NCI-H1092 (cell line): ENCODE data around the gene UIMC1.
A peak's percentile ranks its signal among the peaks of the same experiment; 100 is the strongest.

Source experiments
- DNase-seq: peaks from one replicate; lab custom pipeline; 2025; lab: John Stamatoyannopoulos, UW

Gene UIMC1

GRCh38 chr5:176870110-176870591 lies 136.4 kb downstream of the UIMC1 start:
- no peak for DNase-seq

- DNase-seq = no peak
Observed at GRCh38 chr5:176869501-176870109, 137.0 kb downstream of the UIMC1 start.

GRCh38 chr5:176868731-176869130 lies 137.8 kb downstream of the UIMC1 start:
- no peak for DNase-seq

- DNase-seq = no peak
Observed at GRCh38 chr5:176868126-176868525, 138.5 kb downstream of the UIMC1 start.

DNA sequence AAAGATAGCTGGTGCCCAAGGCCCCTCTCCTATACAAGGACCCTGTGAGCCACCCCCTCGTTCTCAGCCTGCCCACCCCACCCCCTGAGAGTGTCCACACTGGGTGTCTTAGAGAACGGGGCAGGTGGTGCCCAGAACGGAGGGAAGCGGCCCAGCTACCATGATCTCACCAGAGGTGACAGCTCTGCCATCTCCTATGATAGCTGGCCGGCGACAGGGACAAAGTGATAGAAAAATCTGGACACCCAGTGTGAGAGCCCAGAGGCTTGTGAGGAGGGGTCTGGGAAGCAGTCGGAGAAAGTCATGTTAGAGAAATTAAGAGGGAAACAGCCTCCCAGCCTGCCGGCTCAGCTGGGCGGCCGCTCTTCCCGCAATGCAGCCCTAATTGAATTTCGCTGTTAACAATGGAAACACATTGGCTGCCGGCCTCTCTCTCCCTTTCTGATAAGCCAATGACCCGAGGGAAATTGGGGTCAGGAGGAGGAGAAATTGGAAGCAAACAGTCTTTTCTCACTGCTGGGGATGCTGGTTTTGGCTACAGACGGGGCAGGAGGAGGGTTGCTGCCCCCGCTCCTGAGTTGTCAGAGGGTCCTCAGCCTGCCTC lies 139.8 kb downstream of the UIMC1 start:
- peak; percentile 27 for DNase-seq

DNA sequence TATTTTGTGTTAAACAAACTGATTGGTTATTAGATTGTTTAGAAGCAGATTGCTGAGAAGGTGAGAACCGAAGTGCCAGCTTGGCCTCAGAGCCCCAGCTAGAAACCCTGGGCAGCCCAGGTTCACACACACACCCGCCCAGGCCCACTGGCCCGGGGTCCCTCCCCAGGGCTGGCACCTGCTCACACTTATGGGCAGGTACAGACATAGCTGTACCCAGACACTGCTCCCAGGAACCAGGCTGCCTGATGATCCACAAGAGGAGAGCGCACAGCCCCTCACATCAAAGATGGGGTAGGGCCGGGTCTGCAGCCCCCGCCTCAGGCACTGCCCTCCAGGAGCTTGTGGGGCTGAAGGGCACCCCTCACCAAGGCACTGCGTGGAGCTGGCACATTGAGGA lies 140.6 kb downstream of the UIMC1 start:
- no peak for DNase-seq

GRCh38 chr5:176864755-176865154 lies 141.8 kb downstream of the UIMC1 start:
- no peak for DNase-seq

DNA sequence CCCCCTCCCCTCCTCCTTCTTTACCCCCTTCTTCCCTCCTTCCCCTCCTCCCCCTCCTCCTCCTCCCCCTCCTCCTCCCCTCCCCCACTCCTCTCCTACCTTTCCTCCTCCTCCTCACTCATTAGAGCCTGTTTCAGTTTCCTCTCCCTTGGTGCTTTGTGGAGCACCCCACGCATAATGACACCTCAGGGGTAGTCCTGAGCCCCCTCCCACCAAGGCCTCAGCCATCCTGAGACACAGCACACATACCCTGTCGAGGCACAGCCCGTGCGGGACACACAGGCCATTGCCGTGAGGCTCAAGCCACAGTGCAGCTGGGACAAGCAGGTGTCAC lies 142.8 kb downstream of the UIMC1 start:
- no peak for DNase-seq

GRCh38 chr5:176863041-176863764 lies 143.4 kb downstream of the UIMC1 start:
- DNase-seq = no peak

DNA sequence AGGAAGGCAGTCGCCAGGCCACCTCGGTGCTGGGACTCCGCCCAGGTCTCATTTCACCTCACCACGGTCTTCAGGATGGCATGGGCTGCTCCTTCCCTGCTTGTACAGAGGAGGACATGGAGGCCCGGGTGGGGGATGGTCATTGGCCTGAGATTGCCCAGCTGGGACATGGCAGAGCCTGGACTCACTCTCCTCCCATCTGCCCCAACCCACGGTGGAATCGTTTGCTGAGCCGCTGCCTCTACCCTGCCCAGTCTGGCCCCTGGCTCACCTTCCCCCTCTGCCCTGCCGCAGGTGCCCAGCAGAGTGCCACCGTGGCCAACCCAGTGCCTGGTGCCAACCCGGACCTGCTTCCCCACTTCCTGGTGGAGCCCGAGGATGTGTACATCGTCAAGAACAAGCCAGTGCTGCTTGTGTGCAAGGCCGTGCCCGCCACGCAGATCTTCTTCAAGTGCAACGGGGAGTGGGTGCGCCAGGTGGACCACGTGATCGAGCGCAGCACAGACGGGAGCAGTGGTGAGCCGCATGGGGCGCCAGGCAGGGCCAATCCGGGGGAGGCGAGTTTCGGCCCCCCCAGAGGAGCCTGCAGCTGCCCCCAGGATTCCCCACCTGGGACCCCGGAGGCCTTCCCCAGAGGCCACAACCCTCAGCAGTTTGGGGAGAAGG lies 144.1 kb downstream of the UIMC1 start:
- no peak for DNase-seq

DNA sequence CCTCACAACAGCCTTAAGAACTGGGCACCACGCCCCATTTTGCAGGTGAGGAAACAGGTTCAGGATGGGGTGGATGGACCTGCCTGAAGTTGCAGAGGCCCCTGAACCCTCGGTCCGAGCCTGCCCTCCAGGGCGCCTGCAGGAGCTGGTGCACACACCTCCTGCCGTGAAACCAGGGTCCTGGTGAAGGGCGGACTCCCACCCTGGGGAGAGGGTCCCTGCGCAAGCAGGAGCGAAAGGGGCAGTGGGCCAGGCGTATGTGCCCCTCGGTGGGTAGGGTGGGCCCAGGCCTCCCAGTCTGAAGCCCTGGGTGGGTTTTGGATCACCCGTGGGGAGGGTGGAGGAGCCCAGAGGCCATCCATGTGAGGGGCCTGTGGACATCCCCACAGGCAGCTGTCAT lies 145.3 kb downstream of the UIMC1 start:
- DNase-seq = no peak

GRCh38 chr5:176860381-176860780 lies 146.2 kb downstream of the UIMC1 start:
- no peak for DNase-seq

DNA sequence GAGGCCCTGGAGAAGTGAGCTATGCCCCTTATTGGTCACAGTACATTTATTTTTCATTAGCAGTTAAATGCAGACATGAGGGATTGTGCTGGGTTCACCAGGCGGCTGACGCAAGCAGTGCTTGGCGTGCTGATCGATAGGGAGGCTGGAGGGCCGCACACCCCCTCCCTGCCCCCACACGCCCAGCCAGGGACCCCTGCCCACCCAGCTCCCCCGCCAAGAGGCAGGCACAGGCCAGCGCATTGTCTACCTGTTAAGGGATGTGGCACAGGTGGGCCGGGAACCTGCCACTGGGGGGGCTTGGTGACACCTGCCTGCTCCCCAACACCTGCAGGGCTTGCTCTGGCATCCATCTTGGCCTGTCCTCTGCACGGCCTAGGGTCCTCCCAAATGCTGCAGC lies 146.7 kb downstream of the UIMC1 start:
- no peak for DNase-seq

GRCh38 chr5:176857894-176858273 lies 148.7 kb downstream of the UIMC1 start:
- no peak for DNase-seq

DNA sequence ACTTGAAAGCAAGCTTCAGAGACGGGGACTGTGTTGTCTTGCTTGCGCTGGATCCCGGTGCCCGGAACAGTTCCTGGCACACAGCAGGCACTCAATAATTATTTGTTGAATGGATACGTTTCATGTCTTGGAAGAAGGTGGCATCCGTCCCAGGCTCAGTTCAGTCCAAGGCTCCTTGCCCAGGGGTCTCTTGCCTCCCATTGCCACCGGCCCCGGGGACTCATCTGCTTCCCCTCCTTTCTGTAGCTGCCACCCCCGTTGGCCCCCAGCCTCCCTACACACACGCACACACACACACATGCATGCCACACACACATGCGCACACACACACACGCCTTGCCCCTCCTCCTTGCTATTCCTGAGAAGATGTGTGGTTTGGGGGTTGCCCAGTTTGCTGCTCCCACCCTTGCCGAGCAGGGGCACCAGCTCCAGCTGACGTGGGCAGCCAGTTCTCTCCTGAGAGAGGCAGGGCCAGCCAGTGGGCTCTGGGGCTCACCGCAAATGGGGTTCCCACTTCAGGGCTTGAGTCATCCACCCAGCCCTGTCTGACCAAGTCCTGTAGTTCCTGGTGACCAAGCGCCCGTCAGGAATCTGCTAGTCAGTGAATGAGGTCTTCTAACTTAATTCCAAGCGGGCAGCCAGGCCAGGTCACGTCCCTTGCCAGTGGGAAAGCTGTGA lies 149.2 kb downstream of the UIMC1 start:
- DNase-seq = no peak

DNA sequence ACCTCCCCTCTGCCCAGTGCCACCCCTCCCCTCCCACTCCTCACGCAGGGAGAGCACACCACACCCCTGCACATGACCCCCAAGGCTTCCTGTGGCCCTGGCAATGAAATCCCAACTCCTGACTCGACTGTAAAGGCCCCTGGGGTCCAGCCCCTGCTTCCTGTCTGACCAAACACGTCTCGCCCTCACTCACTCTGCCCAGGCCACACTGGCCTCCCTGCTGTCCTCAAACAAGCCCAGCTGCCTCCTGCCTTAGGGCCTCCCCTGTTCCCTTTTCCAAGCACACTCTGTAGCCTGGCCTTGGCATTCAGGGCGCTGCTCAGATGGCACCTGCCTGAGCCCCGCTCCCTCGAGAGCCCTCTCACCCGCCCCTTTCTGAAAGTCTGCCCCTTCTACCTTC lies 149.8 kb downstream of the UIMC1 start:
- no peak for DNase-seq

GRCh38 chr5:176855598-176855997 lies 151.0 kb downstream of the UIMC1 start:
- no peak for DNase-seq
